B cell (primary cell): Measurements from ENCODE around the gene TSPAN18.

Experiments used
- EZH2 ChIP-seq: IDR thresholded peaks from 2 replicates; pipeline ENCODE4 v1.6.1; 2012; ENCODE audit warnings: borderline replicate concordance, low read depth, mild to moderate bottlenecking, moderate library complexity, low read length; ENCODE audit not compliant: insufficient read depth, poor library complexity, severe bottlenecking
- TF ChIP-seq, protein P1 (sequence below): fragments of 200-600 bp; IDR thresholded peaks from one replicate; pipeline ENCODE4 v1.8.0; 2022; ENCODE audit warnings: antibody characterized with exemption, mild to moderate bottlenecking

DNA sequence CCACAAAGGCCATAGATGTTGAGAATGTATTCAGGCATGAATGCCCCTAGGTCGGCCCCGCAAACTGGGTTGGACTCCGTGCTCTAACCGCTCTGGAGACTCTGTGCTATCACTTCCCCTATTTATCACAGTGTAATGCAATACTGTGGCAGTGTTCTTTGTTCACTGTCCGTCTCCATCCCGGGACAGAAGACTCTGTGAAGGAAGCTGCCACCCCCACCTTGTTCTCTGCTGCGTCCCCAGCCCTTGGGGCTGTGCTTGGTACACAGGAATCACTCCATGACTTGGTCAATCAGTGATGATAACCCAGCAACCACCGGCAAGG, 57.6 kb downstream of the TSPAN18 start:
- TF ChIP-seq, protein P1, sequence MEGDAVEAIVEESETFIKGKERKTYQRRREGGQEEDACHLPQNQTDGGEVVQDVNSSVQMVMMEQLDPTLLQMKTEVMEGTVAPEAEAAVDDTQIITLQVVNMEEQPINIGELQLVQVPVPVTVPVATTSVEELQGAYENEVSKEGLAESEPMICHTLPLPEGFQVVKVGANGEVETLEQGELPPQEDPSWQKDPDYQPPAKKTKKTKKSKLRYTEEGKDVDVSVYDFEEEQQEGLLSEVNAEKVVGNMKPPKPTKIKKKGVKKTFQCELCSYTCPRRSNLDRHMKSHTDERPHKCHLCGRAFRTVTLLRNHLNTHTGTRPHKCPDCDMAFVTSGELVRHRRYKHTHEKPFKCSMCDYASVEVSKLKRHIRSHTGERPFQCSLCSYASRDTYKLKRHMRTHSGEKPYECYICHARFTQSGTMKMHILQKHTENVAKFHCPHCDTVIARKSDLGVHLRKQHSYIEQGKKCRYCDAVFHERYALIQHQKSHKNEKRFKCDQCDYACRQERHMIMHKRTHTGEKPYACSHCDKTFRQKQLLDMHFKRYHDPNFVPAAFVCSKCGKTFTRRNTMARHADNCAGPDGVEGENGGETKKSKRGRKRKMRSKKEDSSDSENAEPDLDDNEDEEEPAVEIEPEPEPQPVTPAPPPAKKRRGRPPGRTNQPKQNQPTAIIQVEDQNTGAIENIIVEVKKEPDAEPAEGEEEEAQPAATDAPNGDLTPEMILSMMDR, result no peak
- TF ChIP-seq EZH2, result no peak
